IPS-NIHi11 (cell line): ENCODE results near the gene NANOS3.

Experiments used
- DNase-seq: peaks from one replicate; pipeline ENCODE4 v3.0.0; 2012; ENCODE audit warnings: mixed read lengths, low spot score

Gene NANOS3

GRCh38 chr19:13864667-13865570, 12.0 kb upstream of the NANOS3 start:
- DNase-seq: peak; percentile 53

DNA sequence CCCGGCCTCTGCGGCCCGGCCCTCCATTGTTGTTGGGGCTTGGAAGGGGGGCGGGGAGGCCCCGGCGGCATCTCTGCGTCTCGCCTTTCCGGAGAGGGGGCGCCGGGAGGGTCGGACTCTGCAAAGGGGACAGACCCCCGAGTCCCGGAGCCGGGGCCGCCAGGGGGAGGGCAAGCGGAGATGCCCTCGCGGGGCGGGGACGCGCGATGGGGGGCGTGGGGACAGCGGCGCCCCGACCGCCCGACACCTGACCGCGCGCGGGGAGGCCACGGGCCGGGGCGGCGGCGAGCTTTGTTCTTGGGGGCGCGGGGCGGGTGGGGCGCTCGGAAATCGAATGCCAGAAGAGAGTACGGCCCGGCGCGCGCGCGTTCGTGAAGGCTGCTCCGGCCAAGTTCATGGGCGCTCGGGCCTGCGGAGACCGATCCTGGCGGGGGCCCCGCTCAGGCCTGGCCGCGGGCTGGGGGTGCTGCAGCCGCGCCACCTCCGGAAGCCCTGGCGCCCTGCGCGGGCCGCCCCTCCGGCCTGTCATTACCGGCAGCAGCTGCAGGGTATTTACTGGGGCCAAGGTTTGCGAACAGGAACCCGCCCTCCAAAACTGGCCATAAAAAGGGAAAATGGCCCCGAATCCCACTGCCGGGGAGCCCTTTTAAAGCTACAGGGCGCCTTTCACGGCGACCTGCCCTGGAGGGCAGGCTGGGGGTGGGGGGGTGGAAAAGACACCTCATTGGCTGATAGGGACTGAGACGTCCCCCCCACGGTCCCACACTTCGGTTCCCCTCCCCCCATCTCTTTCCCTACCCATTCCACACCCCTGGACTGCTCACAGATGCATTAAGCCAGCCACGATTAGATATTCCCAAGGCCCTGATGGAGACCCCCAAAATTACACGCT, 11.1 kb upstream of the NANOS3 start:
- DNase-seq: peak; percentile 61

- DNase-seq: no peak
Measured at GRCh38 chr19:13866463-13867046, 10.4 kb upstream of the NANOS3 start.

GRCh38 chr19:13868663-13869062, 8.3 kb upstream of the NANOS3 start:
- no peak for DNase-seq

- no peak for DNase-seq
Measured at GRCh38 chr19:13869281-13869680, 7.7 kb upstream of the NANOS3 start.

DNA sequence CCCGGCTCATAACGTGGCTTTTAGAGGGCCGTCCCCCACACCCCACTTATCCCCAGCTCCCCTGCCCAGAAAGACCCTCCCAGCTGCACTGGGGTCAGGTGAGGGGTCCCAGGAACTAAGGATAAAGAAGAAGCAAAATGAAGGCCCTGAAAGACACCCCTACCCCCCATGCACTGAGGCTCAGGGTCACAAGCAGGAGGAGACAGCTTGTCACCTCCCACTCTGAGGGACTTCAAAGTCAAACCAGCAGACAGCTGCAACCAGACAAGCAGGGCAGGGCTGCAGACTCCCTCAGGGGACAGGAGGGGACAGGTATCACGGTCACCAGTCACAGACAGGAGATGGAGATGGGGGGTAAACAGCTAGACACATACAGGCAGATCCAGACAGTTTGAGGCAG, 6.1 kb upstream of the NANOS3 start:
- DNase-seq: no peak

GRCh38 chr19:13872339-13872694, 4.6 kb upstream of the NANOS3 start:
- no peak for DNase-seq

DNA sequence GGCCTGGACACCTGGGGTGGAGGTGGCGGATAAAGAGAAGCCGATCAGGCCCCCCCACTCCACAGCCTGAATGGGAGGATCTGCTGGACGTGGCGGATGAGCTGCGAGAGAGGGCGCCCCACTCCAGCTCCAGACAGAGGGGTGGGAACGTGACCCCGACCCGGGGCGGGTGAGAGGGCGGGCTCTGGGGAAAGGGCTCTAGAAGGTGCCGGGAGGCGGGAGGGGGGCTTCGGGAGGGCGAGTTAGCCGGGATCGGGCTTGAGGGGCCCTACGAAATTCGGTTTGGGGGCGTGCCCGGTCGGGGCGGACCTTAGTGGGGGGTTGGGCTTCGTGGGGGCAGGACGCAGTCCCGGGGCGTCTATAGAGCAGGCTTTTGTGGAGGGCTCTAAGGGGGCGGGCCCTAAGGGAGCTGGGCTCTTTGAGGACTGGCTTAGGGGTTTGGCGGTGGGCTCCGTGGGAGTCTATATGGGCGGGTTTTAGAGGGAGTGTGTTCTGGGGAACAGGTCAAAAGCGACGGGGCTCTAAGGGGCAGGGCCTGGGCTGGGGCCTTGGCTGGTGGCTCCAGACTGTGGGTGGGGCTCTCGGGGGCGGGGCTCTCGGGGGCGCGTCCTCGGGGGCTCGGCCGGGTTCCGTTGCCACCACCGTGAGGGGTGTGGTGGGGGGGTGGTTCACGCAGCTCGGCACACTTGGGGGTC, 4.1 kb upstream of the NANOS3 start:
- DNase-seq: peak; percentile 87

DNA sequence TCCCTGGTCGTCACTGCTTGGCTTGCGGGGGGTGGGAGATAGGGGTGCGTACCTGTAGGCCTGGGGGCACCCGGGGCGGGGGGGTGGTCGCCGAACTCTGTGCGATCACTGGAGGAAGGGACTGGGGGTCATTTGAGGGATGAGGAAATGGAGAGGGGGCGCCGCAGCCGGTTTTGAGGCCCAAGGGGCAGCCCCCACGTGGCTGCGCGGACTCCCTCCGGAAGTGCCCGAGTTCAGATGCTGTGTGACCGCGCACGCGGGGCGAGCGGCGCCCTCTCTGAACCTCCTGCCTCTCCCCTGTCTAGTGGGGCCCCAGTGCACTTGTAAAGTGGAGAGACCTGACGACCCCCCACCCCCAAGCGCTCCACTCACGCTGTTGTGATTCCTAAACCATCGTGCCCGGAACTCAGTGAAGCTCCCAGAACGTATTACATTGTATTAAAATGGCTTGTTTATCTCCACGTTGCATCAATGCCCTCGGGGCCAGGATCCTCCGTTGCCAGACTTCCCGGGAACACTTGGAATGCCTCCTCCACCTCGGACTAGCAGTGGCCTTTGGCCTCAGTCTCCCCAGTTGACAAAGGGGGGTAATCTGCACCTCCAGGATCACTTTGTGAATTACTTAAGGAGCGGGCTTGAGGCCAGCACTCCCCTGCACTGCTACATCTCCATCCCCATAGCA, 3.0 kb upstream of the NANOS3 start:
- DNase-seq: no peak

- DNase-seq: no peak
Measured at GRCh38 chr19:13875824-13876223, 1.1 kb upstream of the NANOS3 start.

- DNase-seq: no peak
Measured at GRCh38 chr19:13877303-13877702, 369 bp downstream of the NANOS3 start.

DNA sequence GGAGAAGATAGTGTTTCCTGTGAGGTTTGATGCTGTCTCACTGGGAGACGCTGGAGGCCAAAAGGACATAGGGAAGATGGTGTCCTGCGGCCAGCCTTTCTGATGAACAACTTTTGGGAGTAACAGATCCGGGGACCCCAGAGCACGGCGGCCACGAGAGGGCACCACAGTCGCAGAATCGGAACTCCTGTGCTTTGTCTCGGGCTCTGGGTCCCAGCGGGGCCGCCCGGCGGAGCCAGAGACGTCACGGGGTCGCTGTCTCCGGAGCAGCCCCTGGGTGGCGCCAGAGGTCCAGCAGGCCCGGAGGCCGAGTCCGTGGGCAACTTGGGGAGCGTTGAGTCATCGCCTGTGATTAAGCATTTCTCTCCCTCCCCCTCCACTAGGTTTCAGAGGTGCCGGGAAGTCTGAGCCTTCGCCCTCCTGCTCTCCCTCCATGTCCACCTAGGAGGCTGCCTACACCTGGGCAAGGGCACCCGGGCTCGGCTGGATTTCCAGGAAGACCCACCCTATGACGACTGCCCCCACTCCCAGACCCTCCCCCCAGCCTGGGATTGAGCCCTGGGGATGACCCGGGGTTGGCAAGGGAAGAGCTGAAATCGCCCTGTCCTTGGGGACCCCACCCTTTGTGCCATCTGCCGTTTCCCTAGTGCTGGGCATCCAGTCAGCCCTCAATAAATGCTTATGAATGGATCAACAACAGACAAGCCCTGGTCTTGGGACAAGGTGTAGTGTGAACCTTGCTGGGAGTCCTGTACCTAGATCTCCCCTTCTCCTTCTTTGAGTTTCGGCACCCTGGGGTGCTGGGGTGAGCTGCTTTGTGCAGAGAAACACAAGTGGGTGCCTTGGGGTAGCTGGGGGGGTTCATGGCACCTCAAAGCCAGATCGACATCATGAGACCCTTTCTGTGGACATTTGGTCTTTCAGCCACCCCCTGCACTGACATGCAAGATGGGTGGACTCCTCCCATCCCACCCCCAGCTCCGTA, 3.4 kb downstream of the NANOS3 start:
- peak; percentile 96 for DNase-seq

DNA sequence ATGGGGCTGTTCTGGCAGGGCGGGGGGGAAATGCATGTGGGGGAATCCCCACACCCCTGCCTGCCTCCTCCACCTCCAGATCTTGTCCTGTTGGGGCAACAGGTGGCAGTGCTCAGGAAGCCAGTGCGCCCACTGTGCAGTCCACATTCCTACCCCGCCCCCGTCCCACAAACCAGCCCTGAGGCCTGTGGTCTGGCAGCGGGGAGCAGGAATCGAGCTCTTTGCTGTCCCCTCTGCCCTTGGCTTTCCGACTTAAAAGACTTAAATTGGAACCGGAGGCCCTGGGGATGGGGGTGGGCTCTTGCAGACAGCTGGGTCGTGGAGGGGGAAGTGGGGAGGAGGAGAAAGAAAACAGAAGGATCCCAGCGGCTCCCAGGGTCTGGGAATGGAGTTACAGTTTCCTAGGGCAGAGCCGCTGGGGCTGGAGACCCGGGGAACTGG, 4.3 kb downstream of the NANOS3 start:
- peak; percentile 71 for DNase-seq

GRCh38 chr19:13881692-13882418, 4.9 kb downstream of the NANOS3 start:
- DNase-seq: no peak

GRCh38 chr19:13882419-13882795, 5.5 kb downstream of the NANOS3 start:
- no peak for DNase-seq

- DNase-seq: no peak
Measured at GRCh38 chr19:13882836-13883235, 5.9 kb downstream of the NANOS3 start.

- no peak for DNase-seq
Measured at GRCh38 chr19:13883516-13884064, 6.7 kb downstream of the NANOS3 start.

GRCh38 chr19:13884726-13885591, 8.0 kb downstream of the NANOS3 start:
- DNase-seq: no peak
